ENCODE data around the gene BST2.
"Not testable (repeated sequence)": the region's sequence is repeated elsewhere in the genome, so short reads cannot be mapped to it uniquely, and the experiment has no call there.

BST2 gene

DNA sequence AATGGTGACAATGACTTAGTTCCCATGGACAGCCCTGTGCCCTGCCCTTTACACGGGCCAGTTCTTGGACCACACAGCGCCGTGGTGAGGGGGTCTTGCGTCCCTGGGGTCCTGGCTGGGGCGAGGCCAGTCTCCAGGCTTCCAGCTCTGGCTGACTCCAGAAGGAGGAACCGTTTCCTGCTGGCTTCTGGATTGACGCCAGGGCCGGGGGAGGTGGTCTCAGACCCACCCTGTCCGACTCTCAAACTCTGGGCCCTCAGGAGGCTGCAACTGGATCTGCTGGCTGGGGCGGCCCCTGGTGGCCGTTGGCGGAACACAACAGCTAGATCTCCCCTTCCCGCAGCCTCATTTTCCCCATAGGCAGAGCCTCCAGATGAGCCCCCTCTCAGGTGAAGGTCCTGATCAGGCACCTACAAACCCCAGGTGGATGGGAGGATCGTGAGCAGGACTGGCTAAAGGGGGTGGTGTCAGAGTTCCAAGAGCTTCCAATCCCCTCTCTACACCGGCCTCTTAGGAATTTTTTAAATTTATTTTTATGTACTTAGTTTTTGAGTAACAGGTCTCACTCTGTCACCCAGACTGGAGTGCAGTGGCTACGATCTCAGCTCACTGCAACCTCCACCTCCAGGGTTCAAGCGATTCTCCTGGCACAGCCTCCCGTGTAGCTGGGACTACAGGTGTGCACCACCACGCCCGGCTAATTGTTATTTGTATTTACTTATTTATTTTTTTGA, 19.4 kb downstream of the BST2 start:
- peak; percentile 38 for DNase-seq

DNA sequence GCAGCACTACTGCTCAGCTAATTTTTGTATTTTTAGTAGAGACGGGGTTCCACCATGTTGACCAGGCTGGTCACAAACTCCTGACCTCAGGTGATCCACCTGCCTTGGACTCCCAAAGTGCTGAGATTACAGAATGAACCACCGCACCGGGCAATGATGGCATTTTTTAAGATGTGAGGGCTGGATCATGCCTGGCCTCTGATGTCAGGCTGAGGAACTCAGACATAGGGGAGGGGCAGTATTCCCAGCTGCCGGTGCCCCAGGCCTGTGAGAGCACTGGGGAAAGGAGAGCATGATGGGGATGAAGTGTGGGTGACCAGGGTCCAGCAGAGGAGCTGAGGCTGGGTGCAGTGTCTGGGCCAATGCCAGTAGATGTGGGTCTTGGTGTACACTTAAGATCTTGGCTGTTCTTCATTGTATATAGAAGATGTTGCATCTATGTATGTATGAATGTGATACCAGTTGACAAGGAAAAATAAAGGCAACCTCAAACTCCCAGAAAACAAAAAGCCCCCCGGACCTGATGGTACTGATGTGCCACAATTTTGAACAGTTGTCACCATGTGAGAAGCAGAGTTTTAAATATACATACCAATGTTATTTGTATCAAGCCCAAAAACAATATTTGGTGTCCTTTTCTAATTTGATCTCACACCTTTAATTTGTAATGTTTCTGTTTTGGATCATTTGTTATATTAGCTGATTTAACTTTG, 24.8 kb downstream of the BST2 start:
- no peak for DNase-seq

DNA sequence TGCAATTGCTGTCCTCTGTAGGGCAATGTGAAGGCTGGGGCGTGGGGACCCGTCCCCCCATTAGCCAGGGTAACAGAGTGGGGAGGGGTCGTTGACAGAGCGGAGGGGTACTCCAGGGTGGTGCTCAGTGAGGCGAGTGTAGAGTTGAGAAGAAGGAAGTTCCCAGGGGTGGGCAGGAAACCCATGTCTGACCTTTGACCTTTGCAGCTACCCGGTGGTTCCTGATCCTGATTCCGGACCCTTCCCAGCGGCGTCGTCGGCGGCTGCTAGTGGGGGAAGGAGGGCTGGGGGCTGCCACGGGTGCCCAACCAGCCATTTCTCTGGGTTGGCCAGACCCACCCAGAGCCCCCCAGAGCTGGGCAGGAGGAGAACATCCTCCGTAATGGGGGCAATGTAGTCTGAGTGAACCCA, 26.2 kb downstream of the BST2 start:
- DNase-seq: no peak

DNA sequence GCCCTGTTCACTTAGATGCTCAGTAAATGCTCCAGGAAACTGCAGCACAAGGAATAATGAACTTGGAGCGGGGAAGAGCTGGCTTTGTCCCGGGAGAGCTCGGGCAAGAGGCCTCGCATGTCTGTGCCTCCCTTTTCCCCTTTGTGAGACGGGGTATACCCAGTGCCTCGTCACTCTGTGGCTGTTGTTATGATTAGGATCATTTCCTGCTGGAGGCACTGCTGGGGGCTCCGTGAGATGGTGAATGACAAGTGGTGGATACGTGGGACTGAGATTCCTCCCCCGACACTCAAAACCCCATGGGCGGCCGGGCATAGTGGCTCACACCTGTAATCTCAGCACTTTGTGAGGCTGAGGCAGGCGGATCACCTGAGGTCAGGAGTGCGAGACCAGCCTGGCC, 27.2 kb downstream of the BST2 start:
- no peak for DNase-seq

DNA sequence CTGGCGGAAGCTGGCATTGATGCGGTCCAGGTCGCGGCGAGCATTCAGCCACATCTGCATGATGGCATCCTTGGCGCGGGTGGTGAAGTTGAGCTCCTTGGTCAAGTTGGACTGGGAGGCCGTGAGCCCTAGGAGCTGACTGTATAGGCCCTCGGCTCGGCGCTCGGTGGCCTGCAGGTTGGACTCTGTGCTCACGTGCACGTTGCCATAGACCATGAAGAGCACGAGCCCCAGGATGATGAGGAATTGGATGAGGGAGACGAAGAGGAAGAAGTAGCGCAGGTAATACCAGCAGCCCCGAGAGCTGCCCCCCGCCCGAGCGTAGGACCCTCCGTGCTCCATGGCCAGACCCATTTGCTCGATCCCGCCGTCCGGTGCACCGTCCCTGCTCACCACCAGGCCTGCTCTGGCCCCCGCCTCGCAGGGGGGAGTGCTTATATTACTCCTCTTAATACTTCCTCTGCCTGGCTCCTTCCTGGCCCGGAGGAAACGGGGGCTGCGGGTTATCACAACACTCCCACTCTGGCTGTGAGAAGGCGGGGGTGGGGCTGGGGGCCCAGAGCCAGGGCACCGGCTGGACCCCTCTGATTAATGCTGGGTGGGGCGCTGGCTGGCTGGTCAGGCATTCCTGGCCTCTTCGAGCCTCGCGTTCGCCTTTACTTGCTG, 28.4 kb downstream of the BST2 start, which contains the start of gene PLVAP:
TSS of gene PLVAP (minus strand) at position 408 of the 666 bp plus-strand sequence. CDS start at position 354, 54 bp downstream.
- no peak for DNase-seq

DNA sequence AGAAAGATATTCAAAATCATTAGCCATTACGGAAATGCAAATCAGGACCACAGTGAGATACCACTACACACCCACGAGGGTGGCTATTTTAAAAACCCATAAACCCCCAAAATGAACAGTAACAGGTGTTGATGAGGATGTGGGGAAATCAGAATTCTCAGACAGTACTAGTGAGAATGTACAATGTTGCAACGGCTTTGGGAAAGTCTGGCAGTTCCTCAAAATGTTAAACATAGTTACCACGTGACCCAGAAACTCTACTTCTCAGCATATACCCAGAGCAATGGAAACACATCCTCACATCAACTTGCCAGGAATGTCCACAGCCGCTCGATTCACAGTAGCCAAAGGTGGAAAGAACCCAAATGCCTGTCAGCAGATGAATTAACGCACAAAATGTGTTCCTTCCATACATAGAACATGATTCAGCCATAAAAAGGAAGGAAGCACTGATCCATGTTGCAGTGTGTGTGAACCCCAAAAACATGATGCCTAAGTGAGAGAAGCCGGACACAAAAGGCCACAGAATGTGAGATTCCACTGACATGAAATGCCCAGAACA, 35.3 kb downstream of the BST2 start:
- DNase-seq: peak; percentile 89

DNA sequence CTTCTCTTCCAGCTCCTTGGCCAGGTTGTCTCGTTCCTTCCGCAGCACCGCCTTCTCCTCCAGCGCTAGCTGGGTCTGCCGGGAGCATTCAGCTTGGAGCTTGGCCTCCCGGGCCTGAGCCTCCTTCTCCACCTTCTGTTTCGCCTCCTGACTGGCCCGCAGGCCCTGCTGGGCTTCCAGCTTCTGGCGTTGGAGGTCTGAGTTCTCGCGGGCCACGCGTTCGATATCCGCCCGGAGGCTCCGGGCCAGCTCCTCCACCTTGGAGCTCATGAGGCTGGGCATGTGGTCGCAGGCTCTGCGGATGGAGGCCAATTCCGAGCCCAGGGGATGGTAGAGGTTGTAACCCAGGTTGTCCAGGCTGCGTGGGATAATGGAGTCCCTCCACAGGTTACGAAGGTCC, 40.1 kb downstream of the BST2 start:
- DNase-seq: no peak

DNA sequence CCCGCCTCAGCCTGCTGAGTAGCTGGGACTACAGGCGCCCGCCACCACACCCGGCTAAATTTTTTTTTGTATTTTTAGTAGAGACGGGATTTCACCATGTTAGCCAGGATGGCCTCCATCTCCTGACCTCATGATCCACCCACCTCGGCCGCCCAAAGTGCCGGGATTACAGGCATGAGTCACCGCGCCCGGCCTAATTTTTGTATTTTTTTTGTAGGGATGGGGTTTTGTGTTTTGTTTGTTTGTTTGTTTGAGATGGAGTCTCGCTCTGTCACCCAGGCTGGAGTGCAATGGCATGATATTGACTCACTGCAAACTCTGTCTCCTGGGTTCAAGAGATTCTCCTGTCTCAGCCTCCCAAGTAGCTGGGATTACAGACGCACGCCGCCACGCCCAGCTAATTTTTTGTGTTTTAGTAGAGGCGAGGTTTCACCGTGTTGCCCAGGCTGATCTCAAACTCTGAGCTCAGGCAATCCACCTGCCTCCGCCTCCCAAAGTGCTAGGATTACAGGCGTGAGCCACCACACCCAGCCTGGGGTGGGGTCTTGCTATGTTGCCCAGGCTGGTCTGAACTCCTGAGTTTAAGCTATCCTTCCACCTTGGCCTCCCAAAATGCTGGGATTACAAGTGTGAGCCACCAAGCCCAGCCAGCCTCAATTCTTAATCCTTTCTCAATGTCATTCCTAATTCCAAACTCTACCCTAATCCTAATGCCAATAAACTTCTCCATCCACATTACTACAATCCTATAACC, 41.4 kb downstream of the BST2 start:
- not testable (repeated sequence) for DNase-seq

DNA sequence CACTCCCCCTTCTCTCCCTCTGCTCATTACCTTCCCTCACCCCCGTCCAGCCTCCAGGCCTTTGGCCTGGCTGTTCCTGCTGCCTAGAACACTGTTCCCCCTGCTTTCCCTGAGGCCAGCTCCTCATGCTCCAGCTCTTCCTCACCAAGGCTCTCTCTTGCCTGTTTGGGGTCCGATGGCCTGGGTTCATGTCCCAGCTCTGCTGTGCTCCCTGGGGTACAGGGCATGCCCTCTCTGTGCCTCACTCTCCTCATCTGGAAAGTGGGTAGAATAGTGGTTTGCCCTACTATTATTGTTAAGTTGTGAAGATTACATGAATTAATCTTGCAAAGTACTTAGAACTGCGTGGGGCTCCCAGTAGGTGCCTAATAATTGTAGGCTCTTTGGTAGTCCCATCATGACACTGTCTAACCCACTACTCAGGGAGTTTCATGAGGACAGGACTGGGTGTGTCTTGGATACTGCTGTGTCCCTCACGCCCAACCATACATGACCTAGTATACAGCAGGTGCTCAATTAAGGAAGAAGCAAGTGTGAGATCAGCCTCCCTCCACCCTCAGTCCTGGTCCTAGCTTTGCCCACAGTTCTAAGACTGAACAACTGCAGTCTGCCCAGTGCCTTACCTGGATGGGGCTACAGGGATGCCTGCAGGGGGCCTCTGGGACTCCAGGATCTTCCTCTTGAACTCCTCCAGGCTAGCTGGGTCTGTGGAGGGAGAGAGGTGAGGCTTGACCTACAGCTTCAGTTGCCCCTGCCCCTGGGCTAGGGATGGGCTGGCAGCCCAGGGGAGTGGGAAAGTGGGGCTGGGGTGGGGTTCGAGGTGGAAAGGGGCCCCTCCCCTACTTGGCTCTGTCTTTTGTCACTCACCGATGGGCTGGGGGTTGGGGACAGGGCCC, 45.3 kb downstream of the BST2 start:
- no peak for DNase-seq

DNA sequence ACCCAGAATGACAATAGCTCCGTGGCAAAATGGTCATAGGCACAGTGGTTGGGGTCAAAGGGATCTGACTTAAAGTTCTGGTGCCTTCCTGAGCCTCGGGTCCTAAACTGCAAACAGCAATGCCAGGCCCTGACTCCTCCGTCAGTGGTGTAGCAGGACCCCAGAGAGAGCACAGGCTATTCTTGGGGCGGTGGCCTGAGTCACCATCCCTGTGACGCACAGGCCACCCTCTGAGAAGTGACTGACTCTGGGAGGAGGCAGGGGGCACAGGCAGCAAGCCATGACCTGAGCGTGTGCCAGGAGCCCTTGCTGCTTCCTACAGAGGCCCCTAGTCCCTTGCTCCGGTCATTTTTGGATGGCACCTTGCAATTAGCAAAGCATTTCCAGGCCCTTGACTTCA, 47.0 kb downstream of the BST2 start:
- no peak for DNase-seq

DNA sequence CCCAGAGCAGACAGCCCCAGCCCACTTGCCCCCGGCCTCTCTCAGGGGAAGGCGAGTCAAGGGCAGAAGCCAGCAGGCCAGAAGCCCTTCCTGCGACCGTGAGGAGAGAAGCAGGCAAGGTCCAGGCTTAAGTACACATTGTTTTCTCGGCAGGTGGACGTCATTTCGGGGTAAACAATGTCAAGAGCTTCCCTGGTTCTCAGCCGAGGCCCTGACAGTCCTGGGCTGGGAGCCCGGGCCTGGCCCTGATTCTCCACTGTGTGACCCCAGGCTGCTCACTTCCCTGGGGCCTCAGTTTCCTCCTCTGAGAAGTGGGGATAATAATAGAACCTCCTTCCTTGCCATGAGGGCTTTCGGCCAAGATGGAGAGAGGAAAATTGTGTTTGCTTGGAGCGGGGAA, 47.7 kb downstream of the BST2 start:
- DNase-seq: no peak

DNA sequence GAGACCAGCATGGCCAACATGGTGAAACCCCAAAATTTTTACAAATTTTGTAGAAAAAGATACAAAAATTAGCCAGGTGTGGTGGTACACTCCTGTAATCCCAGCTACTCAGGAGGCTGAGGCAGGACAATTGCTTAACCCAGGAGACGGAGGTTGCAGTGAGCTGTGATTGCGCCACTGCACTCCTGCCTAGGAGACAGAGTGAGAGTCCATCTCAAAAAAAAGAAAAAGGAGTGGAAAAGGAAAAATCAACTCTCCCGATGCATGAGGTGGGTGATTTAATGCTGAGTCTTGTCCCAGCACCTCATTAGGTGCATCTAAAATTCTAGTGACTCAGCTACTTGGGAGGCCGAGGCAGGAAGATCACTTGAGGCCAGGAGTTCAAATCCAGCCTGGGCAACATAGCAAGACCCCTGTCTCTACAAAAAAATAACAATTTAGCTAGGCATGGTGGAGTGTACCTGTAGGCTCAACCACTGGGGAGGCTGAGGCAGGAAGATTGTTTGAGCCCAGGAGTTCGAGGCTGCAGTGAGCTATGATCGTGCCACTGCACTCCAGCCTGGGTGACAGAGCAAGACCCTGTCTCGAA, 48.3 kb downstream of the BST2 start:
- DNase-seq: no peak

DNA sequence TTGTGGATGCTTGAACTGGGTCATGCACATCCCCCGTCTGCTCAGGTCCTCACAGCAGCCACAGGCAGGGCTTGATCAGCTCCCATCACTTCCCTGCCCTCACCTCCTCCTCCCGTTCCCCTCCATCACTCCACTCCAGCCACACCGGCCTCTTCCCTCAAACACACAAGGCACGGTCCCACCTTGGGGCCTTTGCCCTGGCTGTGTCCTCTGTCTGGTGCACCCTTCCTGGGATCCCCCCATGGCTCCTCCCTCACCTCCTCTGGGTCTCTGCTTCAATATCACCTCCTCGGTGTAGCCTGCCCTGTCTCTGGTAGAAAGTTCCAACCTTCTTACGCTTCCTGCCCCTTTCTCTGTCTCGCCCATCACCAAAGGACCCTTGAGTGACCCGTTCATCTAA, 52.0 kb downstream of the BST2 start:
- no peak for DNase-seq
